ENCODE measurements around the gene MDFIC2.

DNA sequence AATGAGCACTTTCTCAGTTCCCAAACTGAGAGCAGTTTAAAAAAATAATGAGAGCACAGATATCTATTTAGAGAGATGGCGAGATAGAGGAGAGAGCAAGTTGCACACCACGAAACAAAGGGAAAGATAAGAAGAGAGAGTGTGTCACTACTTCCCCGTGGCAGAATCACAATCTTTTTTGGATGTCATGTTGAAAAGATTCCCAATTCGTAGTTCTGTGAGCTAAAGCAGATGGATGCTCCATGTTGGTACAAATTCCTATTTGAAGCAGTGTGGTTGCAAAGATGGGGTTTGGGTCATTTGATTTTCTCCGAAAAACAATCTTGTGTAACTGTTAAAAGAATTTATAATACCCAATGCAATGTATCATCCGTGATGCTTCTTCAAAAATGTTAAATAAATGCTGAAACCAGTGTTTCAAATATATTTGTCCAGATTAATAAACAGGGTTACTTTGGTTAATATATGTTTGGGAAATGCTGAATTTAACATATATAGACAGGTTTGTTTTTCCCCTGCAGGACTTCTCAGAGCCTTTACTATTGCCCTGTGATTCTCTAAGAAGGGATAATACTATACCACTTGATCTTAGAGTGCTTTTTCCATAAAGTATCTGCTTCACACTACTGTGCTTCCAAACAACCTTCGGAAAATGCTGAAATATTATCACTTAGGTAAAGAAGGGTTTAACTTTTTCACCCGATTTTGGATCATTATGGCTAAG, 128.5 kb downstream of the MDFIC2 start:
- TF ChIP-seq, protein P1, sequence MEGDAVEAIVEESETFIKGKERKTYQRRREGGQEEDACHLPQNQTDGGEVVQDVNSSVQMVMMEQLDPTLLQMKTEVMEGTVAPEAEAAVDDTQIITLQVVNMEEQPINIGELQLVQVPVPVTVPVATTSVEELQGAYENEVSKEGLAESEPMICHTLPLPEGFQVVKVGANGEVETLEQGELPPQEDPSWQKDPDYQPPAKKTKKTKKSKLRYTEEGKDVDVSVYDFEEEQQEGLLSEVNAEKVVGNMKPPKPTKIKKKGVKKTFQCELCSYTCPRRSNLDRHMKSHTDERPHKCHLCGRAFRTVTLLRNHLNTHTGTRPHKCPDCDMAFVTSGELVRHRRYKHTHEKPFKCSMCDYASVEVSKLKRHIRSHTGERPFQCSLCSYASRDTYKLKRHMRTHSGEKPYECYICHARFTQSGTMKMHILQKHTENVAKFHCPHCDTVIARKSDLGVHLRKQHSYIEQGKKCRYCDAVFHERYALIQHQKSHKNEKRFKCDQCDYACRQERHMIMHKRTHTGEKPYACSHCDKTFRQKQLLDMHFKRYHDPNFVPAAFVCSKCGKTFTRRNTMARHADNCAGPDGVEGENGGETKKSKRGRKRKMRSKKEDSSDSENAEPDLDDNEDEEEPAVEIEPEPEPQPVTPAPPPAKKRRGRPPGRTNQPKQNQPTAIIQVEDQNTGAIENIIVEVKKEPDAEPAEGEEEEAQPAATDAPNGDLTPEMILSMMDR (IDR thresholded peaks at IDR 0.05; ENCODE audit: low read length), result no peak
- no peak for TF ChIP-seq EZH2 (IDR thresholded peaks at IDR 0.05; ENCODE audit: borderline replicate concordance, low read length)
